HepG2 (cell line): Measurements from ENCODE around the gene CAMK2A.

ENCODE experiments used
- POLR2A ChIP-seq, 2 experiments: IDR thresholded peaks; 2 replicates each; pipeline ENCODE4 v1.6.1; 2011; ENCODE audit warnings: low read depth in 2 of 2, low read length in 2 of 2, mild to moderate bottlenecking in 1 of 2, moderate library complexity in 1 of 2; ENCODE audit not compliant: insufficient read depth in 1 of 2
- POLR2AphosphoS5 ChIP-seq: IDR thresholded peaks from 2 replicates; pipeline ENCODE4 v1.6.1; 2012; ENCODE audit warnings: low read depth, low read length
- RFX5 ChIP-seq: IDR thresholded peaks from 2 replicates; pipeline ENCODE4 v1.6.1; 2011; ENCODE audit warnings: low read depth, low read length, improper control_type of control experiment
- TF ChIP-seq, protein P1 (sequence below): sonication (generic); formaldehyde crosslinking; IDR thresholded peaks from 2 replicates; pipeline ENCODE4 v1.4.0; 2020; ENCODE audit warnings: mild to moderate bottlenecking, missing genetic modification reagents, borderline replicate concordance
- TF ChIP-seq, protein P2 (sequence below): sonication (generic); formaldehyde crosslinking; IDR thresholded peaks from 2 replicates; pipeline ENCODE4 v1.4.0; 2020; ENCODE audit warnings: missing genetic modification reagents

DNA sequence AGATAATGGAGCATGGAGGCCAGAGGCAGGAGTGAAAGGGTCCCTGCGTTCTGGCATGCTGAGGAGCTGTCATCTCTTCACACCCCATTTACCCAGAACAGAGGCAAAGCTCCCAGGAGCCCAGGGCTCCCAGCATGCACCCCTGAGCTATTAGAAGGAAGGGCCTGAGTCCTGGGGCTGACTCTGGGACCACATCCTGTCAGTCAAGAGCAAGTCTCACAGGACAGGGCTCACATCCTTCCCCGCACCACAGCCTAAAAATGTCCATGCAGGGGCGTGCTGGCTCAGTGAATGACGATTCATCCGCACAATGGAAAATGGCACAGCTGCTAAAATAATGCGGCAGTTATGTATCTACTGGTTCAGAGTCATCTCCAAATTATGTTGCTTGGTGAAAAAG is 31.4 kb downstream of the CAMK2A start:
- TF ChIP-seq POLR2A (IDR thresholded peaks at IDR 0.05; ENCODE audit: insufficient read depth in 1 of 2, low read depth in 2 of 2, low read length in 2 of 2) (no peak), POLR2AphosphoS5 (no peak), RFX5 (no peak)
- TF ChIP-seq, protein P1, sequence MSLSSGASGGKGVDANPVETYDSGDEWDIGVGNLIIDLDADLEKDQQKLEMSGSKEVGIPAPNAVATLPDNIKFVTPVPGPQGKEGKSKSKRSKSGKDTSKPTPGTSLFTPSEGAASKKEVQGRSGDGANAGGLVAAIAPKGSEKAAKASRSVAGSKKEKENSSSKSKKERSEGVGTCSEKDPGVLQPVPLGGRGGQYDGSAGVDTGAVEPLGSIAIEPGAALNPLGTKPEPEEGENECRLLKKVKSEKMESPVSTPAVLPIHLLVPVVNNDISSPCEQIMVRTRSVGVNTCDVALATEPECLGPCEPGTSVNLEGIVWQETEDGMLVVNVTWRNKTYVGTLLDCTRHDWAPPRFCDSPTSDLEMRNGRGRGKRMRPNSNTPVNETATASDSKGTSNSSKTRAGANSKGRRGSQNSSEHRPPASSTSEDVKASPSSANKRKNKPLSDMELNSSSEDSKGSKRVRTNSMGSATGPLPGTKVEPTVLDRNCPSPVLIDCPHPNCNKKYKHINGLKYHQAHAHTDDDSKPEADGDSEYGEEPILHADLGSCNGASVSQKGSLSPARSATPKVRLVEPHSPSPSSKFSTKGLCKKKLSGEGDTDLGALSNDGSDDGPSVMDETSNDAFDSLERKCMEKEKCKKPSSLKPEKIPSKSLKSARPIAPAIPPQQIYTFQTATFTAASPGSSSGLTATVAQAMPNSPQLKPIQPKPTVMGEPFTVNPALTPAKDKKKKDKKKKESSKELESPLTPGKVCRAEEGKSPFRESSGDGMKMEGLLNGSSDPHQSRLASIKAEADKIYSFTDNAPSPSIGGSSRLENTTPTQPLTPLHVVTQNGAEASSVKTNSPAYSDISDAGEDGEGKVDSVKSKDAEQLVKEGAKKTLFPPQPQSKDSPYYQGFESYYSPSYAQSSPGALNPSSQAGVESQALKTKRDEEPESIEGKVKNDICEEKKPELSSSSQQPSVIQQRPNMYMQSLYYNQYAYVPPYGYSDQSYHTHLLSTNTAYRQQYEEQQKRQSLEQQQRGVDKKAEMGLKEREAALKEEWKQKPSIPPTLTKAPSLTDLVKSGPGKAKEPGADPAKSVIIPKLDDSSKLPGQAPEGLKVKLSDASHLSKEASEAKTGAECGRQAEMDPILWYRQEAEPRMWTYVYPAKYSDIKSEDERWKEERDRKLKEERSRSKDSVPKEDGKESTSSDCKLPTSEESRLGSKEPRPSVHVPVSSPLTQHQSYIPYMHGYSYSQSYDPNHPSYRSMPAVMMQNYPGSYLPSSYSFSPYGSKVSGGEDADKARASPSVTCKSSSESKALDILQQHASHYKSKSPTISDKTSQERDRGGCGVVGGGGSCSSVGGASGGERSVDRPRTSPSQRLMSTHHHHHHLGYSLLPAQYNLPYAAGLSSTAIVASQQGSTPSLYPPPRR: no peak
- TF ChIP-seq, protein P2, sequence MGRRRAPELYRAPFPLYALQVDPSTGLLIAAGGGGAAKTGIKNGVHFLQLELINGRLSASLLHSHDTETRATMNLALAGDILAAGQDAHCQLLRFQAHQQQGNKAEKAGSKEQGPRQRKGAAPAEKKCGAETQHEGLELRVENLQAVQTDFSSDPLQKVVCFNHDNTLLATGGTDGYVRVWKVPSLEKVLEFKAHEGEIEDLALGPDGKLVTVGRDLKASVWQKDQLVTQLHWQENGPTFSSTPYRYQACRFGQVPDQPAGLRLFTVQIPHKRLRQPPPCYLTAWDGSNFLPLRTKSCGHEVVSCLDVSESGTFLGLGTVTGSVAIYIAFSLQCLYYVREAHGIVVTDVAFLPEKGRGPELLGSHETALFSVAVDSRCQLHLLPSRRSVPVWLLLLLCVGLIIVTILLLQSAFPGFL (CRISPR knock-in tag): no peak
